Vagina (tissue), 2 donors: ENCODE measurements around the gene TMEM183A.
"Not testable (repeated sequence)": the region's sequence is repeated elsewhere in the genome, so short reads cannot be mapped to it uniquely, and the experiment has no call there.

ENCODE experiments used
- POLR2A ChIP-seq, 2 donors: fragments of 450-650 bp; IDR thresholded peaks; one replicate each; pipeline ENCODE4 v1.6.1; 2017; ENCODE audit warnings: antibody characterized with exemption in 2 of 2, mild to moderate bottlenecking in 2 of 2, moderate library complexity in 2 of 2
- POLR2AphosphoS5 ChIP-seq, 2 donors: sonication (generic); formaldehyde crosslinking; IDR thresholded peaks; one replicate each; pipeline ENCODE4 v1.9.0; 2017; ENCODE audit warnings: antibody characterized with exemption in 2 of 2, mild to moderate bottlenecking in 2 of 2, low read depth in 1 of 2; ENCODE audit not compliant: insufficient read depth in 1 of 2
- TF ChIP-seq, protein P1 (sequence below), 3 experiments: fragments of 450-650 bp in 2 of 3; fragments of 200-600 bp in 1 of 3; sonication (generic) in 1 of 3; IDR thresholded peaks; one replicate each; pipeline ENCODE4 v1.5.1; 2017 to 2019; ENCODE audit warnings: antibody characterized with exemption in 3 of 3, mild to moderate bottlenecking in 2 of 3, moderate library complexity in 2 of 3

DNA sequence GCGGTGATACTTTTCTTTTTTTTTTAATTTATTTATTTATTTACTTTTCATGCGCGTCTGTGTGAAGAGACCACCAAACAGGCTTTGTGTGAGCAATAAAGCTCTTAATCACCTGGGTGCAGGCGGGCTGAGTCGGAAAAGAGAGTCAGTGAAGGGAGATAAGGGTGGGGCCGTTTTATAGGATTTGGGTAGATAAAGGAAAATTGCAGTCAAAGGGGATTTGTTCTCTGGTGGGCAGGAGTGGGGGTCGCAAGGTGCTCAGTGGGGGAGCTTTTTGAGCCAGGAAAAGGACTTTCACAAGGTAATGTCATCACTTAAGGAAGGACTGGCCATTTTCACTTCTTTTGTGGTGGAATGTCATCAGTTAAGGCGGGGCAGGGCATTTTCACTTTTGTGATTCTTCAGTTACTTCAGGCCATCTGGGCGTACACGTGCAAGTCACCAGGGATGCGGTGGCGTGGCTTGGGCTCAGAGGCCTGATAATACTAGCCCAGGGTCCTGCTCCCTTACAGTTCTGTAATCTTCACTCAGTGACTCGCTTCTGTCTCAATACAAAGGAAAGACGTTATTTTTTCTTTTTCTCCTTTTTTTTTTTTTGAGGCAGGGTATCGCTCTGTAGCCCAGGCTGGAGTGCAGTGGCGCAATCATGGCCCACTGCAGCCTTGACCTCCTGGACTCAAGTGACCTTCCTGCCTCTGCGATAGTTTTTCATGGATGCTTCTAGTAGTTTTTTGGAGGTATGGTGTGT is 1.6 kb upstream of the TMEM183A start:
- TF ChIP-seq, protein P1, sequence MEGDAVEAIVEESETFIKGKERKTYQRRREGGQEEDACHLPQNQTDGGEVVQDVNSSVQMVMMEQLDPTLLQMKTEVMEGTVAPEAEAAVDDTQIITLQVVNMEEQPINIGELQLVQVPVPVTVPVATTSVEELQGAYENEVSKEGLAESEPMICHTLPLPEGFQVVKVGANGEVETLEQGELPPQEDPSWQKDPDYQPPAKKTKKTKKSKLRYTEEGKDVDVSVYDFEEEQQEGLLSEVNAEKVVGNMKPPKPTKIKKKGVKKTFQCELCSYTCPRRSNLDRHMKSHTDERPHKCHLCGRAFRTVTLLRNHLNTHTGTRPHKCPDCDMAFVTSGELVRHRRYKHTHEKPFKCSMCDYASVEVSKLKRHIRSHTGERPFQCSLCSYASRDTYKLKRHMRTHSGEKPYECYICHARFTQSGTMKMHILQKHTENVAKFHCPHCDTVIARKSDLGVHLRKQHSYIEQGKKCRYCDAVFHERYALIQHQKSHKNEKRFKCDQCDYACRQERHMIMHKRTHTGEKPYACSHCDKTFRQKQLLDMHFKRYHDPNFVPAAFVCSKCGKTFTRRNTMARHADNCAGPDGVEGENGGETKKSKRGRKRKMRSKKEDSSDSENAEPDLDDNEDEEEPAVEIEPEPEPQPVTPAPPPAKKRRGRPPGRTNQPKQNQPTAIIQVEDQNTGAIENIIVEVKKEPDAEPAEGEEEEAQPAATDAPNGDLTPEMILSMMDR (IDR thresholded peaks at IDR 0.05) = not testable (repeated sequence)
- TF ChIP-seq POLR2A (IDR thresholded peaks at IDR 0.05); POLR2AphosphoS5 (IDR thresholded peaks at IDR 0.05; ENCODE audit: insufficient read depth in 1 of 2, low read depth in 1 of 2): not testable (repeated sequence)
